Measurements from ENCODE around the gene C16orf86. TPM values are rescaled to one million over a fixed set of nuclear protein-coding genes. Genes with fewer than 3 reads are reported as not detected.

The C16orf86 gene
- total RNA-seq = 5.6 TPM
- long read RNA-seq, partial matches to known transcripts = 2 of 9 reads
- long read RNA-seq, other reads (novel, unspliced or antisense) = 2 of 9 reads

GRCh38 chr16:67666559-67667452 lies at the start of gene C16orf86, which contains the start of gene ENKD1:
TSS of gene C16orf86 (plus strand) at chr16:67666814. CDS start at chr16:67666971, 157 bp downstream.
TSS of gene ENKD1 (minus strand) at chr16:67666750. CDS start at chr16:67666442, 308 bp downstream.
- DNase-seq (ENCODE audit: low spot score) = peak; percentile 95
- intact Hi-C loops (cut with DNase I) = loop anchor here (1.0 kb wide), 1 partner anchor 105 kb away; the partner anchor contains the start of gene CTCF

- no peak for DNase-seq (ENCODE audit: low spot score)
- intact Hi-C loops (cut with DNase I) = no loop called here
These were observed 38.4 kb upstream of the C16orf86 start for GRCh38 chr16:67628216-67628615.

GRCh38 chr16:67632415-67633172 lies 34.0 kb upstream of the C16orf86 start:
- DNase-seq (ENCODE audit: low spot score) = no peak
- intact Hi-C loops (cut with DNase I) = no loop called here

GRCh38 chr16:67636713-67637112 lies 29.9 kb upstream of the C16orf86 start:
- DNase-seq (ENCODE audit: low spot score) = peak; percentile 62
- intact Hi-C loops (cut with DNase I) = no loop called here

- DNase-seq (ENCODE audit: low spot score) = peak; percentile 67
- intact Hi-C loops (cut with DNase I) = no loop called here
These were observed 29.0 kb upstream of the C16orf86 start for GRCh38 chr16:67637625-67638024.

- intact Hi-C loops (cut with DNase I) = no loop called here
- peak; percentile 81 for DNase-seq (ENCODE audit: low spot score)
These were observed 24.6 kb upstream of the C16orf86 start for GRCh38 chr16:67641779-67642708.

- no peak for DNase-seq (ENCODE audit: low spot score)
- intact Hi-C loops (cut with DNase I) = loop anchor here (2.0 kb wide), 1 partner anchor 123 kb away; no protein-coding TSS in a partner anchor
These were observed 22.6 kb upstream of the C16orf86 start for GRCh38 chr16:67644038-67644437.

- intact Hi-C loops (cut with DNase I) = loop anchor here (2.0 kb wide), 1 partner anchor 125 kb away; no protein-coding TSS in a partner anchor
- no peak for DNase-seq (ENCODE audit: low spot score)
These were observed 21.1 kb upstream of the C16orf86 start for GRCh38 chr16:67645397-67646121.

GRCh38 chr16:67647111-67647651 lies 19.4 kb upstream of the C16orf86 start:
- no peak for DNase-seq (ENCODE audit: low spot score)
- intact Hi-C loops (cut with DNase I) = no loop called here

GRCh38 chr16:67647681-67648080 lies 18.9 kb upstream of the C16orf86 start:
- DNase-seq (ENCODE audit: low spot score) = no peak
- intact Hi-C loops (cut with DNase I) = no loop called here

GRCh38 chr16:67648088-67648763 lies 18.4 kb upstream of the C16orf86 start:
- intact Hi-C loops (cut with DNase I) = no loop called here
- DNase-seq (ENCODE audit: low spot score) = no peak

GRCh38 chr16:67648764-67649407 lies 17.7 kb upstream of the C16orf86 start:
- no peak for DNase-seq (ENCODE audit: low spot score)
- intact Hi-C loops (cut with DNase I) = no loop called here

GRCh38 chr16:67649494-67649931 lies 17.1 kb upstream of the C16orf86 start:
- intact Hi-C loops (cut with DNase I) = no loop called here
- no peak for DNase-seq (ENCODE audit: low spot score)

- DNase-seq (ENCODE audit: low spot score) = no peak
These were observed 16.6 kb upstream of the C16orf86 start for GRCh38 chr16:67650023-67650422.

GRCh38 chr16:67651039-67651438 lies 15.6 kb upstream of the C16orf86 start:
- DNase-seq (ENCODE audit: low spot score) = no peak
- intact Hi-C loops (cut with DNase I) = no loop called here

More at GRCh38 chr16:67650023-67650422, 16.6 kb upstream of the C16orf86 start:
- intact Hi-C loops (cut with DNase I) = no loop called here

- intact Hi-C loops (cut with DNase I) = no loop called here
These were observed 14.8 kb upstream of the C16orf86 start for GRCh38 chr16:67651847-67652246.

GRCh38 chr16:67652578-67653127 lies 14.0 kb upstream of the C16orf86 start:
- intact Hi-C loops (cut with DNase I) = no loop called here

More at GRCh38 chr16:67651847-67652246, 14.8 kb upstream of the C16orf86 start:
- DNase-seq (ENCODE audit: low spot score) = no peak

More at GRCh38 chr16:67652578-67653127, 14.0 kb upstream of the C16orf86 start:
- DNase-seq (ENCODE audit: low spot score) = no peak
